ENCODE results near the gene SWAP70. TPM values are rescaled to one million over a fixed set of nuclear protein-coding genes. Genes with fewer than 3 reads are reported as not detected.

SWAP70 gene
- total RNA-seq, 1 donor from 2014 or later, result 33.7 TPM

- H3K27ac Mint-ChIP-seq (ENCODE audit: unreplicated experiment), result peak overlapping the region; percentile 47
- TF ChIP-seq EZH2 (IDR thresholded peaks at IDR 0.05; ENCODE audit: insufficient read depth, low read length), result no peak
- TF ChIP-seq, protein P1, sequence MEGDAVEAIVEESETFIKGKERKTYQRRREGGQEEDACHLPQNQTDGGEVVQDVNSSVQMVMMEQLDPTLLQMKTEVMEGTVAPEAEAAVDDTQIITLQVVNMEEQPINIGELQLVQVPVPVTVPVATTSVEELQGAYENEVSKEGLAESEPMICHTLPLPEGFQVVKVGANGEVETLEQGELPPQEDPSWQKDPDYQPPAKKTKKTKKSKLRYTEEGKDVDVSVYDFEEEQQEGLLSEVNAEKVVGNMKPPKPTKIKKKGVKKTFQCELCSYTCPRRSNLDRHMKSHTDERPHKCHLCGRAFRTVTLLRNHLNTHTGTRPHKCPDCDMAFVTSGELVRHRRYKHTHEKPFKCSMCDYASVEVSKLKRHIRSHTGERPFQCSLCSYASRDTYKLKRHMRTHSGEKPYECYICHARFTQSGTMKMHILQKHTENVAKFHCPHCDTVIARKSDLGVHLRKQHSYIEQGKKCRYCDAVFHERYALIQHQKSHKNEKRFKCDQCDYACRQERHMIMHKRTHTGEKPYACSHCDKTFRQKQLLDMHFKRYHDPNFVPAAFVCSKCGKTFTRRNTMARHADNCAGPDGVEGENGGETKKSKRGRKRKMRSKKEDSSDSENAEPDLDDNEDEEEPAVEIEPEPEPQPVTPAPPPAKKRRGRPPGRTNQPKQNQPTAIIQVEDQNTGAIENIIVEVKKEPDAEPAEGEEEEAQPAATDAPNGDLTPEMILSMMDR (IDR thresholded peaks at IDR 0.05; ENCODE audit: insufficient read depth, low read depth, low read length), result no peak
- H3K4me1 ChIP-seq (ENCODE audit: insufficient read depth, low read length), result peaks cover 9% of the 10 kb centered on the region
- H3K27me3 Mint-ChIP-seq (ENCODE audit: low read depth, unreplicated experiment), result no peaks in the 10 kb centered on the region
- H3K4me3 ChIP-seq (ENCODE audit: insufficient read depth, low read depth, low read length), result no peak overlapping the region
- FAIRE-seq (no peak), DNase-seq (ENCODE audit: low read depth) (peak; percentile 98)
- H3K9me3 Mint-ChIP-seq (ENCODE audit: unreplicated experiment), result no peaks in the 10 kb centered on the region
- H3K79me2 ChIP-seq (ENCODE audit: insufficient read depth, low read length), result no peaks in the 10 kb centered on the region
- peak overlapping the region; percentile 34 for H3K4me3 Mint-ChIP-seq (ENCODE audit: unreplicated experiment)
- H3K4me2 ChIP-seq (ENCODE audit: low read length), result no peak overlapping the region
- peaks cover 30% of the 10 kb centered on the region for H3K4me1 Mint-ChIP-seq (ENCODE audit: low read depth, unreplicated experiment)
- no peaks in the 10 kb centered on the region for H4K20me1 ChIP-seq (ENCODE audit: insufficient read depth, low read length)
- H3K36me3 Mint-ChIP-seq (ENCODE audit: low read depth, unreplicated experiment), result peaks cover 24% of the 10 kb centered on the region
- peaks cover 3% of the 10 kb centered on the region for H3K36me3 ChIP-seq (ENCODE audit: insufficient read depth, low read length)
- H3K9me3 ChIP-seq (ENCODE audit: insufficient read depth, low read depth, low read length), result no peaks in the 10 kb centered on the region
- H2AFZ ChIP-seq (ENCODE audit: low read depth, low read length), result no peak overlapping the region
- no peaks in the 10 kb centered on the region for H3K27me3 ChIP-seq (ENCODE audit: insufficient read depth, low read length)
- H3K9ac ChIP-seq (ENCODE audit: low read length), result no peak overlapping the region
- H3K27ac ChIP-seq (ENCODE audit: low read depth, low read length), result peak overlapping the region; percentile 15
Measured at GRCh38 chr11:9787981-9788521, 124.2 kb downstream of the SWAP70 start.

DNA sequence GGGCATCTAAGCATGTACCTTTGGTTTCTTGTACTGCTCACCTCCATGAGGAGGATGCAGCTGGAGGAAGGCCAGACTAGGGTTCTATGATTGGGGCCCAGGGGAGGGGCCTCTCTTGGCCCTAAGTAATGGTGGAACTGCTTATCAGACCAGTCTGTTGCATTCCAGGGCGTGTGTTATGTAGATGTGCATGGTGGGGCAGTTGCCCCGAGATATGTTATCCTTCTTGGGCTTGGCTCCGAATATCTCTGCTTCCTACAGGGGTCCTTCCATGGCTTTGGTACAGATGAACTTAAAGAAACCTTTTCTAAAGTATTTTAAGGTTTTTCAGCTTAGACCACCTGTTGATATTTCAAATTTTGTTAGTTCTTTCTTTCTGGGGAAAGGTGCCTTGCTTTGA, 126.0 kb downstream of the SWAP70 start:
- Mint-ChIP-seq H3K4me1 (ENCODE audit: low read depth, unreplicated experiment) (peaks cover 17% of the 10 kb centered on the region), H3K9me3 (ENCODE audit: unreplicated experiment) (no peaks in the 10 kb centered on the region), H3K27me3 (ENCODE audit: low read depth, unreplicated experiment) (no peaks in the 10 kb centered on the region), H3K4me3 (ENCODE audit: unreplicated experiment) (no peak overlapping the region), H3K36me3 (ENCODE audit: low read depth, unreplicated experiment) (peaks cover 20% of the 10 kb centered on the region), H3K27ac (ENCODE audit: unreplicated experiment) (no peak overlapping the region)
- no peak overlapping the region for H3K4me2 ChIP-seq (ENCODE audit: low read length)
- H3K9ac ChIP-seq (ENCODE audit: low read length), result no peak overlapping the region
- no peaks in the 10 kb centered on the region for H3K79me2 ChIP-seq (ENCODE audit: insufficient read depth, low read length)
- no peak overlapping the region for H3K27ac ChIP-seq (ENCODE audit: low read depth, low read length)
- FAIRE-seq (no peak), DNase-seq (ENCODE audit: low read depth) (no peak)
- TF ChIP-seq EZH2 (IDR thresholded peaks at IDR 0.05; ENCODE audit: insufficient read depth, low read length), result no peak
- TF ChIP-seq, protein P1 (IDR thresholded peaks at IDR 0.05; ENCODE audit: insufficient read depth, low read depth, low read length), result no peak
- no peaks in the 10 kb centered on the region for H4K20me1 ChIP-seq (ENCODE audit: insufficient read depth, low read length)
- H3K36me3 ChIP-seq (ENCODE audit: insufficient read depth, low read length), result no peaks in the 10 kb centered on the region
- no peak overlapping the region for H3K4me3 ChIP-seq (ENCODE audit: insufficient read depth, low read depth, low read length)
- H3K9me3 ChIP-seq (ENCODE audit: insufficient read depth, low read depth, low read length), result no peaks in the 10 kb centered on the region
- peaks cover 9% of the 10 kb centered on the region for H3K4me1 ChIP-seq (ENCODE audit: insufficient read depth, low read length)
- H3K27me3 ChIP-seq (ENCODE audit: insufficient read depth, low read length), result no peaks in the 10 kb centered on the region
- no peak overlapping the region for H2AFZ ChIP-seq (ENCODE audit: low read depth, low read length)

- Mint-ChIP-seq H3K9me3 (ENCODE audit: unreplicated experiment) (no peaks in the 10 kb centered on the region), H3K27me3 (ENCODE audit: low read depth, unreplicated experiment) (no peaks in the 10 kb centered on the region), H3K36me3 (ENCODE audit: low read depth, unreplicated experiment) (peaks cover 20% of the 10 kb centered on the region), H3K27ac (ENCODE audit: unreplicated experiment) (no peak overlapping the region), H3K4me3 (ENCODE audit: unreplicated experiment) (no peak overlapping the region), H3K4me1 (ENCODE audit: low read depth, unreplicated experiment) (peaks cover 13% of the 10 kb centered on the region)
- DNase-seq (ENCODE audit: low read depth), result no peak
- H3K27me3 ChIP-seq (ENCODE audit: insufficient read depth, low read length), result no peaks in the 10 kb centered on the region
- peaks cover 9% of the 10 kb centered on the region for H3K4me1 ChIP-seq (ENCODE audit: insufficient read depth, low read length)
- TF ChIP-seq EZH2 (IDR thresholded peaks at IDR 0.05; ENCODE audit: insufficient read depth, low read length), result no peak
- TF ChIP-seq, protein P1 (IDR thresholded peaks at IDR 0.05; ENCODE audit: insufficient read depth, low read depth, low read length), result no peak
- no peak overlapping the region for H3K27ac ChIP-seq (ENCODE audit: low read depth, low read length)
- no peaks in the 10 kb centered on the region for H3K9me3 ChIP-seq (ENCODE audit: insufficient read depth, low read depth, low read length)
- H3K4me2 ChIP-seq (ENCODE audit: low read length), result no peak overlapping the region
- no peaks in the 10 kb centered on the region for H3K79me2 ChIP-seq (ENCODE audit: insufficient read depth, low read length)
- no peaks in the 10 kb centered on the region for H4K20me1 ChIP-seq (ENCODE audit: insufficient read depth, low read length)
- no peaks in the 10 kb centered on the region for H3K36me3 ChIP-seq (ENCODE audit: insufficient read depth, low read length)
- no peak overlapping the region for H2AFZ ChIP-seq (ENCODE audit: low read depth, low read length)
- no peak for FAIRE-seq
- no peak overlapping the region for H3K4me3 ChIP-seq (ENCODE audit: insufficient read depth, low read depth, low read length)
- H3K9ac ChIP-seq (ENCODE audit: low read length), result no peak overlapping the region
Measured at GRCh38 chr11:9790703-9791102, 126.8 kb downstream of the SWAP70 start.

Data from astrocyte (in vitro differentiated cells and primary cell).